ENCODE results near the gene TCAP.

DNA sequence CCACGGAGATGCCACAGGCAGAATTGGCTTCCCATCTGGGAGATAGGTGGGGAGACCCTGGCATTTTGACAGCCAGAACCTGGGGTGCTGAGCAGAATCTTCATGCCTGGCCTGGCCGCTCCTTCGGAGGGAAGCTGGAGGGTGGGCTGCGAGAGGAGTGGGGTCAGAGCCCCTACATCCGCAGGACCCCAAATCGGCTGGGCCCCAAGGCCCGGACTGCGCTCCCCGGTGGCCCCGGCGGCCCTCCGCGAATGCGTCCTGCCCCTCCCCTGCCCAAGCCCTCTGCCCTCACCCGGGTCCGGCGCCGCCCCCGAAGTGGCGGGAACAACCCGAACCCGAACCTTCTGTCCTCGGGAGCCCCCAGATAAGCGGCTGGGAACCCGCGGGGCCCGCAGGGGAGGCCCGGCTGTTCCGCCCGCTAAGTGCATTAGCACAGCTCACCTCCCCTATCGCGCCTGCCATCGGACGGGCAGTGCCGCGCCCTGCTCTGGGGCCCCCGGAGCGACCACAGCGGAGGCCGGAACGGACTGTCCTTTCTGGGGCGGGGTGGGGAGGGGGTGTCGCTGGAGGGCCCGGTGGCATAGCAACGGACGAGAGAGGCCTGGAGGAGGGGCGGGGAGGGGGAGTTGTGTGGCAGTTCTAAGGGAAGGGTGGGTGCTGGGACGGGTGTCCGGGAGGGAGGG is 2.3 kb downstream of the TCAP start:
- TF ChIP-seq CTCF (IDR thresholded peaks at IDR 0.05; ENCODE audit: low read depth, low read length), result no peak
- no peak for TF ChIP-seq POLR2A (IDR thresholded peaks at IDR 0.05; ENCODE audit: extremely low read depth, insufficient read length)

Measured in NB4 (cell line).